ENCODE measurements around the gene RNF115.

Gene RNF115

GRCh38 chr1:145706086-145706664, 117.7 kb downstream of the RNF115 start:
- TF ChIP-seq CTCF (IDR thresholded peaks at IDR 0.05; ENCODE audit: control insufficient read depth, extremely low read depth, insufficient read depth) = no peak
- no peak overlapping the region for H3K4me3 ChIP-seq (ENCODE audit: low read depth, low read length)
- no peak for DNase-seq (ENCODE audit: low read depth)

GRCh38 chr1:145705622-145706021, 118.3 kb downstream of the RNF115 start:
- no peak for DNase-seq (ENCODE audit: low read depth)
- no peak for TF ChIP-seq CTCF (IDR thresholded peaks at IDR 0.05; ENCODE audit: control insufficient read depth, extremely low read depth, insufficient read depth)
- H3K4me3 ChIP-seq (ENCODE audit: low read depth, low read length) = no peak overlapping the region

GRCh38 chr1:145702826-145703225, 121.1 kb downstream of the RNF115 start:
- no peak for DNase-seq (ENCODE audit: low read depth)
- TF ChIP-seq CTCF (IDR thresholded peaks at IDR 0.05; ENCODE audit: control insufficient read depth, extremely low read depth, insufficient read depth) = no peak
- H3K4me3 ChIP-seq (ENCODE audit: low read depth, low read length) = no peak overlapping the region

- no peak overlapping the region for H3K4me3 ChIP-seq (ENCODE audit: low read depth, low read length)
- no peak for TF ChIP-seq CTCF (IDR thresholded peaks at IDR 0.05; ENCODE audit: control insufficient read depth, extremely low read depth, insufficient read depth)
- DNase-seq (ENCODE audit: low read depth) = no peak
Observed at GRCh38 chr1:145702052-145702451, 121.8 kb downstream of the RNF115 start.

- TF ChIP-seq CTCF (IDR thresholded peaks at IDR 0.05; ENCODE audit: control insufficient read depth, extremely low read depth, insufficient read depth) = no peak
- DNase-seq (ENCODE audit: low read depth) = no peak
- H3K4me3 ChIP-seq (ENCODE audit: low read depth, low read length) = no peak overlapping the region
Observed at GRCh38 chr1:145701306-145701862, 122.5 kb downstream of the RNF115 start.

GRCh38 chr1:145696630-145696960, 127.3 kb downstream of the RNF115 start:
- DNase-seq (ENCODE audit: low read depth) = no peak
- TF ChIP-seq CTCF (IDR thresholded peaks at IDR 0.05; ENCODE audit: control insufficient read depth, extremely low read depth, insufficient read depth) = no peak
- no peak overlapping the region for H3K4me3 ChIP-seq (ENCODE audit: low read depth, low read length)

Measured in LNCaP clone FGC (cell line).